GM12874 (cell line): ENCODE measurements around the gene LAMB2.

Experiments
- TF ChIP-seq, protein P1 (sequence below): IDR thresholded peaks from 2 replicates; pipeline ENCODE4 v1.5.1; 2011; ENCODE audit warnings: low read depth, mild to moderate bottlenecking, control low read depth, low read length, moderate library complexity; ENCODE audit not compliant: insufficient read depth

Gene LAMB2

DNA sequence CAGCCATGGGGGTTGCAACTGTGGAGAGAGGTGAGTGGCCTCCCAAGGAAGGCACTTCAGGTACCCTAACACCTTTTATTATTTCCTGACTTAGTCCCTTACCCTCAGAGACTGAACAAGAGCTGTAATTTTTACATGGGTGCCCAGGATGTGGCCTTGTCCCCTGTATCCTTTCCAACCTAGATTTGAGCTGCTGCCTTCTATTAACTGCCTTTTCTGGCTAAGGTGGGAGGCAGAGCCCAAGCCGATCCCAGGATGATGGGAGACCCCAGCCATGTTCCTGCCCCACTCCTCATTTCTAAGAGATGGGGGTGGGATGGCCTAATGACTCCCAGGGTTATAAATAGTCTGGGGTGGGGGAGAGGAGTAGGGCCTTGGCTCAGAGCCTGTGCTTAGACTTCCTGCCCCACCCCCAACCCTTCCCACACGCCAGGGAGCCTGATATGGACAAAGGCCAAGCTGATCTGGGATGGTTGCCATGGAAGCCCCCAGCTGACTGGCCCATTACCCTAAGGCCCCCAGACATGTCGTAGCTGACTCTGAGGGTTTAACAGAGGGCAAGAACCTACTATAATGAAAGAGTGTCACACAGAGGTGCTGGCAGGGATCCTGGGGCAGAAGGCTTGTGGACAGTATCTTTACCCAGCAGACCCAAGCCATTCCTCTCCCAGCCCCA lies 40.4 kb upstream of the LAMB2 start:
- TF ChIP-seq, protein P1, sequence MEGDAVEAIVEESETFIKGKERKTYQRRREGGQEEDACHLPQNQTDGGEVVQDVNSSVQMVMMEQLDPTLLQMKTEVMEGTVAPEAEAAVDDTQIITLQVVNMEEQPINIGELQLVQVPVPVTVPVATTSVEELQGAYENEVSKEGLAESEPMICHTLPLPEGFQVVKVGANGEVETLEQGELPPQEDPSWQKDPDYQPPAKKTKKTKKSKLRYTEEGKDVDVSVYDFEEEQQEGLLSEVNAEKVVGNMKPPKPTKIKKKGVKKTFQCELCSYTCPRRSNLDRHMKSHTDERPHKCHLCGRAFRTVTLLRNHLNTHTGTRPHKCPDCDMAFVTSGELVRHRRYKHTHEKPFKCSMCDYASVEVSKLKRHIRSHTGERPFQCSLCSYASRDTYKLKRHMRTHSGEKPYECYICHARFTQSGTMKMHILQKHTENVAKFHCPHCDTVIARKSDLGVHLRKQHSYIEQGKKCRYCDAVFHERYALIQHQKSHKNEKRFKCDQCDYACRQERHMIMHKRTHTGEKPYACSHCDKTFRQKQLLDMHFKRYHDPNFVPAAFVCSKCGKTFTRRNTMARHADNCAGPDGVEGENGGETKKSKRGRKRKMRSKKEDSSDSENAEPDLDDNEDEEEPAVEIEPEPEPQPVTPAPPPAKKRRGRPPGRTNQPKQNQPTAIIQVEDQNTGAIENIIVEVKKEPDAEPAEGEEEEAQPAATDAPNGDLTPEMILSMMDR, result no peak

DNA sequence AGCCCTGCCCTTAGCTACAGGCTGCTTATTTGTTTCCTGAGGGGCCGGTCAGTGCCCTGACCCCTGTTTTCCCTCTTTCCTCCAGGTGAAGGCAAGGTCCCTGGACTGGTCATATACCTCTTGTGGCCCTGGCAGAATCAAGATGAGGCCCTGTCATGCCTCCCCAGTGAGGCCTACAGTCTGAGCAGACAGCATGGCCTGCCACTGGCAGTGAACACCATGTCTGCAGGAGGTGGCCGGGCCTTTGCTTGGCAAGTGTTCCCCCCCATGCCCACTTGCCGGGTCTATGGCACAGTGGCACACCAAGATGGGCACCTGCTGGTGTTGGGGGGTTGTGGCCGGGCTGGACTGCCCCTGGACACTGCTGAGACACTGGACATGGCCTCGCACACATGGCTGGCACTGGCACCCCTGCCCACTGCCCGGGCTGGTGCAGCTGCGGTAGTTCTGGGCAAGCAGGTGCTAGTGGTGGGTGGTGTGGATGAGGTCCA lies 39.7 kb upstream of the LAMB2 start:
- TF ChIP-seq, protein P1, result no peak

DNA sequence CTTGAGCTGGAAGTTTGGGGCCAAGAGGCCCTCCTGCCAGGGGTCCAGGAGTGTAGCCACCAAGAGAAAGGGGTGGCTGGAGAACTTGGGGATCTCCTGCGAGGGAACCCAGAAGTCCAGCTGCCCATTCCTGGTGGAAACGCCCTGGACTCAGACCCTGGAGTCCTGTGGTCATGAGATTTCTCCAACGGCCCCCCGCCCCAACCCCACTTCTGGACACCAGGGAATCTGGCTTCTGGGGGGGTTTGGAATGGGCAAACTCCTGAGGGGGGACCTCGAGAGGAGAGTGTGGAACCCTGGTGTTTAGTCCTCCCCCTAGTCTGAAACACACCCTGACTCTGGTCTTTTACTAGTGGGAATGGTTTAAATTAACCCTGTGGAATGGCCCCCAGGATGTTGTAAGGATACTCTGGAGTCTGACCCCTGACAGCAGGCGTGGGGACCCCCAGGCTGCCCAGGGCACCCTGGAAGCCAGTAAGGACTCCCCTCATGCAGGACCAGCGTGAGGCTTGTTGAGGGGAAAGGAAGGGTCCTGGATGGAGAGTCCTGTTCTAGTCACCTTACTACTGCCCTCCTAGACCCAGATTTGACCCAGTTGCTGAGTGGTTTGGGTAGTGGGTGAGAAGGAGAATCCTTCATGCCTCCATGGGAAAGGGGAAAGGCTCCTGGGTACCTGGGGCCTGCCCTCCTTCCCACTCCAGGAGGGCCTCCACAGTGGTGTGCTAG lies 39.1 kb upstream of the LAMB2 start:
- TF ChIP-seq, protein P1, result no peak

DNA sequence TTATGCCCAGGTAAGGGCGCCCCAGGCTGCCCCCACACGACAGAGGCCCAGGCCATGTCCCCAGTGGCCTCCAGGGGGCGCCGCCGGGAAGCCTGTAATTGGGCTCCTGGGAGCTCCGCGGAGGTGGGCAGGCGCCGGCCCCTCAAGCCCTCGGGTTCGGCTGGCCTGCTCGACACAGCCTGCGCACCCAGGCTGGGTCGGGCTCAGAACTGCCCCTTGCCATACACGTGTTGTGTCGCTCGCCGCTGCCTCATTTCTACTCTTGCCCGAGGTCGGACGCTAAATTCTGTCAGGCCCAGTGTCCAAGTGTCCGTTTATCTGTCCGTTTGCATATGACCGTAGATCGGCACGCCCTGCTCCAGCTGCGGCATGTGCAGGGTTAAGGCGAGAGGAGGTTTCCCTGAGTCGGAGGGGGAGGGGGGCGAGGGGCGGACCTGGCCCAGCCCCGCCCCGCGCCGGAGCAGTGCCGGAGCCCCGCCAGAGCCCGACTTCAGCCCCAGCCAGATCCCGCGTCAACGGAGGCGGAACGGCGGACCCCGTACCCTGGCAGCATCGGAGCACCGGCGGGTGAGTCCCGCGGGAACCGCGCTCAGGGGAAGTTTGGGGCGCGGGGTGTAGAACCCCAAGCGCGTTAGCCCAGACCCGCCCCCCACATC lies 38.4 kb upstream of the LAMB2 start, which contains the start of gene KLHDC8B:
Gene KLHDC8B, plus strand, starts transcription at position 480 of the 656 bp plus-strand sequence. CDS start 1,172 bp downstream, outside the sequence.
- TF ChIP-seq, protein P1, result peak; percentile 96

DNA sequence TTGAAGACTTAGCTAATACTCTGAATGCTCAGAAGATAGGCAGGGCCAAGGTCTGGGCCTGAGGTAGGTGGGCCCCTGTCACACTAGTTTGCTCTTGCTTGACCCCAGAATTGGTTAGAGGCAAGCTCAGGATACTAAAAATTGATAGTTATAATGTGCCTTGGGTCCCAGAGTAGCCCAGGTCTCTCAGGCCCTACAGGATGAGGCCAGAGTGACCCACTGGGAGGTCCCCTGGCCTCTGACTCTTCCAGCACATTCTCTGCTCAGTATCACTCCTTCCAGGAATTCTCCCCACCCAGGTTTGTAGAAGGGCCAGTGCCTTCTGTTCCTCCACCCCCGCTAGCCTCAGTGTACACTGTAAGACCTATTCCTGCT lies 37.9 kb upstream of the LAMB2 start:
- TF ChIP-seq, protein P1, result no peak

DNA sequence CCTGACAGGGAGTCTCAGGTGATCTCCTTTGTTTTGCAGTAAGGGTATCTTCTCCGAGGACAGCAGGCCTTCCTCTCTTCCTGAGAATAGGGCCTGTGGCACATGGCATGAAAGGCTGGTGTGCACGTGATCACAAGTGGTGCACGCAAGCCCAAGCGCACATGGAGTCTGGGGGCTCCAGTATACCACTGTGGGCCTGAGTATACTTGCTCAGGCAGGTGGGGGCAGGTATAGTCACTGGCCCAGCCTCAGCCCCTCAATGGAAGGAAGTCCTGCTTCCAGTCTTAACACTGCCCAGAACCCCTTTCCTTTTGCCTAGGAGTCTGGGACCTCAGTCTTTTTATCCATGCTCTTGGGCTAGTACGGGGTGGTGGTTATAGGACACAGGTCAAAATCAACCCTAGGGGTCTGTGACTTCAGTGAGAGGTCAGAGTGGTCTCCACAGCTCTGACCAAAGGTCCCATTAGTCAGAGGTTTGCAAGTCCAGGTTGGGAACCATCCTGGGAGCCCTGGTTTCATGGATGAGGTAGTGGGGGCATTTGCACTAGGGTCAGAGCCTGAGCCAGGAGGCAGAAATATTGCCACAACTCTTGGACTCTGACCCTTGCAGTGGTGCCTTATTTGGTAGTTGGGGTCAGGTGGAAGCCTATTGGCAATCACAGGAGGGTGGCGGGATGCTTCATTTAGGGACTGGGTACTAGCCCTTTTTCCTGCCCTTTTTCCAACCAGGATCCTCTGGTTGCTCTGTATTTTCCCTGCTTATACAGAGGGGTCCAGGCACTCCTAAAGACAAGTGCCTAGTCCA lies 34.1 kb upstream of the LAMB2 start:
- TF ChIP-seq, protein P1, result no peak
